T-helper 2 cell treated with Interferon-gamma antibody and Interleukin-4, amounts not matched to agents 5 μg/mL and 100 μg/mL, for 36 hours (primary cell): ENCODE measurements around the gene ELFN1.

Experiments
- DNase-seq: peaks from one replicate; pipeline ENCODE4 v3.0.0; 2021; ENCODE audit warnings: low spot score
- H3K27ac Mint-ChIP-seq: one replicate; pipeline ENCODE4 v1.8.0; 2021; ENCODE audit warnings: mild to moderate bottlenecking, mixed read lengths
- H3K27me3 Mint-ChIP-seq: one replicate; pipeline ENCODE4 v1.8.0; 2021; ENCODE audit warnings: low read depth, mixed read lengths
- H3K36me3 Mint-ChIP-seq: one replicate; pipeline ENCODE4 v1.8.0; 2021; ENCODE audit warnings: low read depth, mixed read lengths
- H3K4me1 Mint-ChIP-seq: one replicate; pipeline ENCODE4 v1.8.0; 2021; ENCODE audit warnings: low read depth, mixed read lengths
- H3K4me3 Mint-ChIP-seq: one replicate; pipeline ENCODE4 v1.8.0; 2022; ENCODE audit warnings: mild to moderate bottlenecking, moderate library complexity, mixed read lengths
- H3K9me3 Mint-ChIP-seq: one replicate; pipeline ENCODE4 v1.8.0; 2021; ENCODE audit warnings: mixed read lengths

ELFN1 gene

GRCh38 chr7:1781369-1781768, 111.3 kb downstream of the ELFN1 start:
- no peak for DNase-seq
- H3K27ac Mint-ChIP-seq, result no peak overlapping the region
- no peaks in the 10 kb centered on the region for H3K36me3 Mint-ChIP-seq
- peaks cover 24% of the 10 kb centered on the region for H3K9me3 Mint-ChIP-seq
- peaks cover 2% of the 10 kb centered on the region for H3K27me3 Mint-ChIP-seq
- no peaks in the 10 kb centered on the region for H3K4me1 Mint-ChIP-seq
- no peak overlapping the region for H3K4me3 Mint-ChIP-seq

GRCh38 chr7:1785839-1786238, 115.8 kb downstream of the ELFN1 start:
- Mint-ChIP-seq H3K4me1 (no peaks in the 10 kb centered on the region), H3K27ac (no peak overlapping the region), H3K27me3 (peaks cover 4% of the 10 kb centered on the region), H3K4me3 (no peak overlapping the region), H3K9me3 (peaks cover 16% of the 10 kb centered on the region), H3K36me3 (no peaks in the 10 kb centered on the region)
- no peak for DNase-seq

- Mint-ChIP-seq H3K27me3 (peaks cover 4% of the 10 kb centered on the region), H3K36me3 (no peaks in the 10 kb centered on the region), H3K9me3 (peaks cover 16% of the 10 kb centered on the region), H3K4me3 (no peak overlapping the region), H3K27ac (no peak overlapping the region), H3K4me1 (no peaks in the 10 kb centered on the region)
- DNase-seq, result no peak
Observed at GRCh38 chr7:1787241-1787640, 117.2 kb downstream of the ELFN1 start.

- Mint-ChIP-seq H3K4me1 (no peaks in the 10 kb centered on the region), H3K27ac (no peak overlapping the region), H3K9me3 (peaks cover 16% of the 10 kb centered on the region), H3K4me3 (no peak overlapping the region), H3K27me3 (peaks cover 4% of the 10 kb centered on the region), H3K36me3 (no peaks in the 10 kb centered on the region)
- DNase-seq, result no peak
Observed at GRCh38 chr7:1787681-1788235, 117.7 kb downstream of the ELFN1 start.

- Mint-ChIP-seq H3K27me3 (peaks cover 11% of the 10 kb centered on the region), H3K9me3 (peaks cover 25% of the 10 kb centered on the region), H3K4me1 (no peaks in the 10 kb centered on the region), H3K36me3 (no peaks in the 10 kb centered on the region), H3K27ac (no peak overlapping the region), H3K4me3 (no peak overlapping the region)
- no peak for DNase-seq
Observed at GRCh38 chr7:1794888-1795542, 124.9 kb downstream of the ELFN1 start.
